Loucy (cell line): ENCODE results near the gene CDO1.

Experiments
- EZH2phosphoT487 ChIP-seq: fragments of 200-600 bp; IDR thresholded peaks from 2 replicates; pipeline ENCODE4 v1.6.1; 2018; ENCODE audit warnings: antibody characterized with exemption, mild to moderate bottlenecking, moderate library complexity, borderline replicate concordance
- TF ChIP-seq, protein P1 (sequence below): fragments of 200-600 bp; sonication (generic); conservative IDR thresholded peaks from 2 replicates; pipeline ENCODE4 v1.5.1; 2014; ENCODE audit warnings: mild to moderate bottlenecking, antibody characterized with exemption, low read length

DNA sequence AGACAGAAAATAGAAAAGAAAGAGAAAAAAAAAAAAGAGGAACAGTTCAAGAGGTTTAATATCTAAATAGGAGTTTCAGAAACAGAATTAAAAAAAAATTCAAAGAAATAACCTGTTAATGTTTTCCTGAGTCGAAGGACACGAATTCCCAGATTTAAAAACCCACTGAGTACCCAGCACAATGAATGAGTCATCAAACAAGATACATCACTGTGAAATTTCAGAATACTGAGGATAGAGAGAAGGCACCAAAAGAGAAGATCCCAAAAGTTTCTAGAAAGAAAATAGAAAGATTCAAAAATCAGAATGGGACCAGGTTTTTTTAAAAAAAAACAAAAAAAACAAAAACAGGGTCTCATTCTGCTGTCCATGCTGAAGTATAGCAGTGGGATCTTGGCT lies 8.8 kb downstream of the CDO1 start:
- TF ChIP-seq, protein P1, sequence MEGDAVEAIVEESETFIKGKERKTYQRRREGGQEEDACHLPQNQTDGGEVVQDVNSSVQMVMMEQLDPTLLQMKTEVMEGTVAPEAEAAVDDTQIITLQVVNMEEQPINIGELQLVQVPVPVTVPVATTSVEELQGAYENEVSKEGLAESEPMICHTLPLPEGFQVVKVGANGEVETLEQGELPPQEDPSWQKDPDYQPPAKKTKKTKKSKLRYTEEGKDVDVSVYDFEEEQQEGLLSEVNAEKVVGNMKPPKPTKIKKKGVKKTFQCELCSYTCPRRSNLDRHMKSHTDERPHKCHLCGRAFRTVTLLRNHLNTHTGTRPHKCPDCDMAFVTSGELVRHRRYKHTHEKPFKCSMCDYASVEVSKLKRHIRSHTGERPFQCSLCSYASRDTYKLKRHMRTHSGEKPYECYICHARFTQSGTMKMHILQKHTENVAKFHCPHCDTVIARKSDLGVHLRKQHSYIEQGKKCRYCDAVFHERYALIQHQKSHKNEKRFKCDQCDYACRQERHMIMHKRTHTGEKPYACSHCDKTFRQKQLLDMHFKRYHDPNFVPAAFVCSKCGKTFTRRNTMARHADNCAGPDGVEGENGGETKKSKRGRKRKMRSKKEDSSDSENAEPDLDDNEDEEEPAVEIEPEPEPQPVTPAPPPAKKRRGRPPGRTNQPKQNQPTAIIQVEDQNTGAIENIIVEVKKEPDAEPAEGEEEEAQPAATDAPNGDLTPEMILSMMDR = no peak
- TF ChIP-seq EZH2phosphoT487 = no peak
